Gastrocnemius medialis (tissue), 4 donors: ENCODE data around the gene FIZ1.

Source experiments
- POLR2A ChIP-seq, 2 donors: fragments of 450-650 bp; IDR thresholded peaks; one replicate each; pipeline ENCODE4 v1.6.1; 2017; ENCODE audit warnings: antibody characterized with exemption in 2 of 2, mild to moderate bottlenecking in 2 of 2, moderate library complexity in 2 of 2
- TF ChIP-seq, protein P1 (sequence below), 5 experiments: fragments of 450-650 bp in 3 of 5; fragments of 200-600 bp in 2 of 5; sonication (generic) in 2 of 5; IDR thresholded peaks in 4 of 5; conservative IDR thresholded peaks in 1 of 5; 1 replicate in 4 of 5; 2 replicates in 1 of 5; pipeline ENCODE4 v1.5.1; 2016 to 2019; ENCODE audit warnings: antibody characterized with exemption in 5 of 5, mild to moderate bottlenecking in 3 of 5, moderate library complexity in 3 of 5

GRCh38 chr19:55546822-55547614, 52.3 kb downstream of the FIZ1 start:
- TF ChIP-seq, protein P1, sequence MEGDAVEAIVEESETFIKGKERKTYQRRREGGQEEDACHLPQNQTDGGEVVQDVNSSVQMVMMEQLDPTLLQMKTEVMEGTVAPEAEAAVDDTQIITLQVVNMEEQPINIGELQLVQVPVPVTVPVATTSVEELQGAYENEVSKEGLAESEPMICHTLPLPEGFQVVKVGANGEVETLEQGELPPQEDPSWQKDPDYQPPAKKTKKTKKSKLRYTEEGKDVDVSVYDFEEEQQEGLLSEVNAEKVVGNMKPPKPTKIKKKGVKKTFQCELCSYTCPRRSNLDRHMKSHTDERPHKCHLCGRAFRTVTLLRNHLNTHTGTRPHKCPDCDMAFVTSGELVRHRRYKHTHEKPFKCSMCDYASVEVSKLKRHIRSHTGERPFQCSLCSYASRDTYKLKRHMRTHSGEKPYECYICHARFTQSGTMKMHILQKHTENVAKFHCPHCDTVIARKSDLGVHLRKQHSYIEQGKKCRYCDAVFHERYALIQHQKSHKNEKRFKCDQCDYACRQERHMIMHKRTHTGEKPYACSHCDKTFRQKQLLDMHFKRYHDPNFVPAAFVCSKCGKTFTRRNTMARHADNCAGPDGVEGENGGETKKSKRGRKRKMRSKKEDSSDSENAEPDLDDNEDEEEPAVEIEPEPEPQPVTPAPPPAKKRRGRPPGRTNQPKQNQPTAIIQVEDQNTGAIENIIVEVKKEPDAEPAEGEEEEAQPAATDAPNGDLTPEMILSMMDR (IDR thresholded peaks at IDR 0.05 in 4 of 5, conservative IDR thresholded peaks at IDR 0.05 in 1 of 5) = no peak
- TF ChIP-seq POLR2A (IDR thresholded peaks at IDR 0.05) = peak; percentile 74 to 78
